ENCODE measurements around the gene SV2B.

Gene SV2B

GRCh38 chr15:91268510-91268909 is 168.5 kb downstream of the SV2B start:
- DNase-seq (ENCODE audit: low spot score), result peak; percentile 48

- no peak for DNase-seq (ENCODE audit: low spot score)
These were observed 170.7 kb downstream of the SV2B start for GRCh38 chr15:91270747-91271146.

- peak; percentile 80 for DNase-seq (ENCODE audit: low spot score)
These were observed 171.6 kb downstream of the SV2B start for GRCh38 chr15:91271565-91272153.

GRCh38 chr15:91275844-91276243 is 175.8 kb downstream of the SV2B start:
- DNase-seq (ENCODE audit: low spot score), result no peak

GRCh38 chr15:91278951-91279350 is 178.9 kb downstream of the SV2B start:
- no peak for DNase-seq (ENCODE audit: low spot score)

GRCh38 chr15:91279486-91279885 is 179.4 kb downstream of the SV2B start:
- DNase-seq (ENCODE audit: low spot score), result no peak

GRCh38 chr15:91281947-91282346 is 181.9 kb downstream of the SV2B start:
- DNase-seq (ENCODE audit: low spot score), result no peak

- no peak for DNase-seq (ENCODE audit: low spot score)
These were observed 182.4 kb downstream of the SV2B start for GRCh38 chr15:91282486-91282885.

GRCh38 chr15:91283155-91283554 is 183.1 kb downstream of the SV2B start:
- no peak for DNase-seq (ENCODE audit: low spot score)

- DNase-seq (ENCODE audit: low spot score), result no peak
These were observed 184.9 kb downstream of the SV2B start for GRCh38 chr15:91284758-91285466.

GRCh38 chr15:91289324-91289723 is 189.3 kb downstream of the SV2B start:
- peak; percentile 54 for DNase-seq (ENCODE audit: low spot score)

- DNase-seq (ENCODE audit: low spot score), result no peak
These were observed 190.5 kb downstream of the SV2B start for GRCh38 chr15:91290553-91290952.

- peak; percentile 63 for DNase-seq (ENCODE audit: low spot score)
These were observed 191.6 kb downstream of the SV2B start for GRCh38 chr15:91291673-91292072.

- no peak for DNase-seq (ENCODE audit: low spot score)
These were observed 194.3 kb downstream of the SV2B start for GRCh38 chr15:91294344-91294743.

- DNase-seq (ENCODE audit: low spot score), result no peak
These were observed 194.7 kb downstream of the SV2B start for GRCh38 chr15:91294795-91295194.

- DNase-seq (ENCODE audit: low spot score), result no peak
These were observed 198.0 kb downstream of the SV2B start for GRCh38 chr15:91298101-91298500.

GRCh38 chr15:91302588-91303439 is 202.8 kb downstream of the SV2B start:
- peak; percentile 65 for DNase-seq (ENCODE audit: low spot score)

- DNase-seq (ENCODE audit: low spot score), result no peak
These were observed 204.2 kb downstream of the SV2B start for GRCh38 chr15:91304210-91304609.

GRCh38 chr15:91304786-91305185 is 204.7 kb downstream of the SV2B start:
- no peak for DNase-seq (ENCODE audit: low spot score)

- DNase-seq (ENCODE audit: low spot score), result no peak
These were observed 206.1 kb downstream of the SV2B start for GRCh38 chr15:91306144-91306543.

GRCh38 chr15:91307601-91308000 is 207.5 kb downstream of the SV2B start:
- no peak for DNase-seq (ENCODE audit: low spot score)

GRCh38 chr15:91308199-91308598 is 208.1 kb downstream of the SV2B start:
- no peak for DNase-seq (ENCODE audit: low spot score)

- DNase-seq (ENCODE audit: low spot score), result no peak
These were observed 208.8 kb downstream of the SV2B start for GRCh38 chr15:91308855-91309254.

Measured in NAMALWA (cell line).